MV-4-11 (cell line): ENCODE data around the gene SYCP2L.
"Not testable (repeated sequence)": the region's sequence is repeated elsewhere in the genome, so short reads cannot be mapped to it uniquely, and the experiment has no call there.

Experiments
- DNase-seq: peaks from one replicate; lab custom pipeline; 2025; lab: John Stamatoyannopoulos, UW

The SYCP2L gene

DNA sequence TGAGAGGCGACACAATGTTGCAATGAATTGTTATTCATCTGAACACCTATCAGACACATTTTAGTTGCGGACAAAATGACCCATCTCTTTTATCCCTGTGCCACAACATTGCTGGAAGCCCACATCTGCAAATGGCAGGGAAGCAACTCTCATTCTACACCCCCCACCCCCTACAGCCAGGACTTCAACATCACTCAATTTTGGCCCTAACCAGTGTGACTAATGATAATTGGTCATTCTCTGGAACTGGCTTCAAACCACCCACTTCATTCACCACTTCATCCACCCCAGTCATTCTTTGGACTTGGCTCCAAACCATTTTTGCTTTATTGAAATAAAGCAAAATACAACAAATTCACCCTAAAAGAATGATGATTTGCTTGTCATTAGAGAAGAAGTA lies 6.5 kb upstream of the SYCP2L start:
- DNase-seq = no peak

DNA sequence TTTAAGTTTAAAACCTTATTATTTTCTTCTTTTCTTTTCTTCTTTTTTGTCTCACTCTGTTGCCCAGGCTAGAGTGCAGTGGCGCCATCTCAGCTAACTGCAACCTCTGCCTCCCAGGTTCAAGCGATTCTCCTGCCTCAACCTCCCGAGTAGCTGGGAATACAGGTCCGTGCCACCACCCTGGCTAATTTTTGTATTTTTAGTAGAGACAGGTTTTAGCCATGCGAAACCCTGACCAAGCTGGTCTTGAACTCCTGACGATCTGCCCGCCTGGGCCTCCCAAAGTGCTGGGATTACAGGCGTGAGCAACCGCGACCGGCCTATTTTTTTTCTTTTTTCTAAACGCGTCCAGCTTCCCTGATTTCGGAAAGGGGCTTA lies 4.6 kb upstream of the SYCP2L start:
- not testable (repeated sequence) for DNase-seq

DNA sequence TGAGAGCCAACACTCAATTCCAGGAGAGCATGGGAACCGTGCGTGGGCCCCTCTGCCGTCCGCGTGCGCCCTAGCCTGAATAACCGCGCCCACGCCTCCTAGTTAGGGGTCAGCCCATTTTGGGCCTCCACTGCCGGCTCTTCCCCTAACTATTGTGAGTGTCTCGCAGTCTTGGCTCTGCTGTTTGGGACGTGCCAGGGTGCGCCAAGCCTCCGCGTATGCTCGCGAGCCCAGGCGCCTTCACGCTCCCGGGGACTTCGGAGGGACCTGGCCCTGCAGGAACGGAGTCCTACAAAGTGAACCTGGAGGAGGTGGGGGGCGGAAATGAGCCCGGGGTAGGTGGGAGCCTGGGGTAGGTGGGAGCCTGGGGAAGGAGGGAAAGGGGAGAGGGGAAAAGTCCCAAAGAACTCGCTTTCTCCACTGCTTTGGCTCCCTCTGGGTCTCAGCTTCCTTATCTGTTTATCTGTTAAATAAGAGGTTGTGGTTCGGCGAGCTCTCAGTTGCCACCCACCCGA lies 4.1 kb upstream of the SYCP2L start:
- no peak for DNase-seq

DNA sequence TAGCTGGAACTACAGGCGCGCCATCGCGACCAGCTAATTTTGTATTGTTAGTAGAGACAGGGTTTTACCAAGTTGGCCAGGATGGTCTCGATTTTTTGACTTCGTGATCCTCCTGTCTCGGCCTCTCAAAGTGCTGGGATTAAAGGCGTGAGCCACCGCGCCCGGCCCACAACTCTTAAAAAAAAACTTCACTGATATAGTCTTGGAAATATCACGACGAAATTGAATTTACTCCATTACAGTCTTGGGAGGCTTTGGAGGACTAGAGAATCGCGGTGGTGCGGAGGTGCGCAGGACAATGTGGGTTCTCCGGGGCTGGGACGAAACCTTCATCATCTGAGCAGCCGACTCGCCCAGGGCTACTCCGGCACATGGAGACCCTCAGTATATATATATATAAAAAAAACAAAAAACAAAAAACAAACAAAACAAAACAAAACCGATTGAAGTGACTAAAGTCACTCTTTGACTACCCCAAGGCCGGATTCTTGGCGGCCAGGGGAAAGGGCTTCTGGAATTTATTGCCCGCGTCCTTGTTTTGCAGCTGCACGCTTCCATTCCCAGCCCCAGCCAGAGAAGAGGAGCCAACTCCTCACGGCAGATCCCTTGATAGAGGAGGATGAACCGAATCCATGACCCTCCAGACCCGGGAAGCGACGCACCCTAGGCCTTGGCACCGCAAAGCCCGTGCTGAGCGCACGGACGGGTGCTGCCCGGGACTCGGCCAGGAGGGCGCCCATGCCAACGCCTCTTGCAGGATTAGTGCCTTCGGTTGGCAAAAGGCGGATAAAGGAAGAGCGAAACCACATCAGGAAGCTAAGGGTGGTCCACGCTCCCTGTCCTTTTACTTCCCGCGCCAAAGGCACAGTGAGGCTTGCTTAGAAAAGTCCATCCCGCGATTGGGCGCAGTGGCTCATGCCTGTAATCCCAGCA lies 3.3 kb upstream of the SYCP2L start:
- no peak for DNase-seq

DNA sequence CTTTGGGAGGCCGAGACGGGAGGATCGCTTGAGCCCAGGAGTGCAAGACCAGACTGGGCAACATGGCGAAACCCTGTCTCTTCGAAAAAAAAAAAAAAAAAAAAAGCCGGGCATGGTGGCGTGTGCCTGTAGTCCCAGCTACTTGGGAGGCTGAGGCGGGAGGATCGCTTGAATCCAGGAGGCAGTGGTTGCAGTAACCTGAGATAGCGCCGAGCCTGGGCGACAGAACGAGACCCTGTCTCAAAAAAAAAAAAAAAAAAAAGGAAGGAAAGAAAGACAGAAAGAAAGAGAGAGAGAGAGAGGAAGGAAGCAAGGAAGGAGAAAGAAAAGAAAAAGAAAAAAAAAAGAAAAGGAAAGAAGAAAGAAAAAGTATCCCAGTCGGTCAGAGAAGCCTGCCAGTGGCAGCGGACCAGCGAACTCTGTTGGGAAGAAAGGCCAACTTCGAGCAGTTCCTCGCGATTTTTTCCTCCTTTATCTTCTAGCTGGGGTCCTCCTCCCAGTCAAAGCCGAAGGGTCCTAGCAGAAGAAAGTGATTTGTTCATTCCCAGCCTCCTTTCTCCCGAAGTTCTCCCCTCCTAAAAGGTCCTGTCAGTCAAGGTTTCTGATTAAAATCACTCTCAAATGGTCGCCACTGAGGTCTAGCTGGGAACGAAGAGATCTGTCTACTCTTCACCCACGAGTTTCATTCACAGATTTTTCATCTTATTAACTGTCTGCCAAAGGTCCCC lies 2.4 kb upstream of the SYCP2L start:
- no peak for DNase-seq

DNA sequence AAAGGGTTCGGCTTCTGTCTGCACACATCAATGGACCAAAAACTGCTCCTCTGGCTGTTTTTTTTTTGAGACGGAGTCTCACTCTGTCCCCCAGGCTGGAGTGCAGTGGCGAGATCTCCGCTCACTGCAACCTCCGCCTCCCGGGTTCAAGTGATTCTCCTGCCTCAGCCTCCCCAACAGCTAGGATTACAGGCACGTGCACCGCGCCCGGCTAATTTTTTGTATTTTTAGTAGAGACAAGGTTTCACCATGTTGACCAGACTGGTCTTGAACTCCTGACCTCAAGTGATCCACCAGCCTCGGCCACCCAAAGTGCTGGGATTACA lies 524 bp upstream of the SYCP2L start:
- not testable (repeated sequence) for DNase-seq

DNA sequence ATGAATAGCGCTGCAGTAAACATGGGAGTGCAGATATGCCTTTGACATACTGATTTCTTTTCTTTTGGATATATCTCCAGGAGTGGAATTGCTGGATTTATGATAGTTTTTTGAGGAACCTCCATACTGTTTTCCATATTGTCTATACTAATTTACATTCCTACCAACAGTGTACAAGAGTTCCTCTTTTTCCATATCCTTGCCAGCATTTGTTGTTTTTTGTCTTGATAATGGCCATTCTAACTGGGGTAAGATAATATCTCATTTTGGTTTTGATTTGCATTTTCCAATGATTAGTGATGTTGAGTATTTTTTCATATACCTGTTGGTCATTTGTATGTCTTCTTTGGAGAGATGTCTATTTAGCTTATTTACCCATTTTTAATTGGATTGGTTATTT lies 3.3 kb downstream of the SYCP2L start:
- DNase-seq = no peak

DNA sequence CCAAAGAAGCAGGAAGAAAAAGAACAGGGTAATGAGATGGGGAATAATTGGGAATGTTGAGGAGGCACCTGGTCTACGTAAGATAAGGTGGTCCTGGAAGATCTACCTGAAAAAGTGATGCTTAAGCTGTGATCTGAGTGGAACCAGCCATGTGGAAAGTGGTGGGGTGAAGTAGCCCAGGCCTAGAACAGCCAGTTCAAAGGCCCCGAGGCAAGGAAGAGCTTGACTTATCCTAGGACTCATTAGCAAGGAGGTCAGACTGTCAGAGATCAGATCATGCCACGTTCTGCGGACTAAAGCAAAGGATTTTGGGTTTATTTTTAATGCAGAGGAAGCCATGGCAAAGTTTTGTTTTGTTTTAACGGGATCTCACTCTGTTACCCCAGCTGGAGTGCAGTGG lies 5.1 kb downstream of the SYCP2L start:
- no peak for DNase-seq

DNA sequence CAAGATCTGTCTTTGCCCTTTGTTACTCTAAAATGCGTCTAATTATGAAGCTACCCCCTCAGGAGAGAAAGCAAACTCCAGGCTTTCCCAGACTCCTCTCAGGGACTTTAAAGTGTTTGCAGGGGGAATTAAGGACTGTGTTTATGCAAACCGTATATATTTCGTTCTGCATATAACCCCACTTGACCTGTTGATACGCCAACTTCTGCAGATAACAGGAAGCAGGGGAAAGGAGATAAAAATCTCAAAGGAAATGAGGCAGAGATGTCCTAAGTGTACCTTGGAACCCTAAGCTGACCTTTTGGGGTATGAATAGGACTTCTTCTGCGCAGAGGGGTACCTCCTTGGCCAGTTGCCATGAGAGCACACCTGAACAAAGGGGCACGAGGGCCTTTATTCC lies 8.1 kb downstream of the SYCP2L start:
- no peak for DNase-seq

DNA sequence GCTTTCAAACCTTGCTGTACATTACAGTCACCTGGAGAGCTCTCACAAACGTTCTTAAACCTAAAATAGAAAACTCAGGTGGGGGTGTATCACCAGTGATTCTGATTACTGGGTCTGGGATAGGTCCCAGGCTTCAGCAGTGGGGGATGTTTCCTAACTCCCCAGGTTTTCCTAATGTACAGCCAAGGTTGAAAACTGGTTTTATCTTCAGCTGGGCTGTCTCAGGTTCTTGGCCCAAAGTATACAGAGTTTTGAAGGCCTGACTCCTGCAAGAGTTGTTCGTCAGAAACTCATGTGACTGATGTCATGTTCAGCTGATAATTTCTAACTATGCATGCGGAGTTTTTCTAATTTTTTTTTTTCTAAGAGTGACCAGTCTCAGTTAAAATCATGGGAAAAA lies 9.8 kb downstream of the SYCP2L start:
- DNase-seq = no peak

DNA sequence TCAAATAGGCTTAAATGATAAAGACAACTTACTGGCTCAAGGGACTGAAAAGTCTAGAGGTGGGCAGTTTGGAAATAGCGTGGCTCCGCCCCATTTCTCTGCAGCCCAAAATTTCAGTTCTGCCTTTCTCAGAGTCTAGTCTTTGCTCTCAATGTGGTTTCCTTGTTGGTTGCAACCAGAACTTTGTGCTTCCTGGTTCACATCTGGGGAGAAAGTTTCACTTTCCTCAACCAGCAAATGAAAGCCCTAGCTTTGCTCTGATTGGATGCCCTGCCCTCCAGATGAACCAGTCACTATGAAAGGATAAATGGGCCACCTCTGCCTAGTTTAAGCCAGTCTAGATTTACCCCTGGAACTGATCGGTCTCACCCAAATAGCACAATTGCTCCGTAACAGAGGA lies 14.9 kb downstream of the SYCP2L start:
- peak; percentile 98 for DNase-seq

DNA sequence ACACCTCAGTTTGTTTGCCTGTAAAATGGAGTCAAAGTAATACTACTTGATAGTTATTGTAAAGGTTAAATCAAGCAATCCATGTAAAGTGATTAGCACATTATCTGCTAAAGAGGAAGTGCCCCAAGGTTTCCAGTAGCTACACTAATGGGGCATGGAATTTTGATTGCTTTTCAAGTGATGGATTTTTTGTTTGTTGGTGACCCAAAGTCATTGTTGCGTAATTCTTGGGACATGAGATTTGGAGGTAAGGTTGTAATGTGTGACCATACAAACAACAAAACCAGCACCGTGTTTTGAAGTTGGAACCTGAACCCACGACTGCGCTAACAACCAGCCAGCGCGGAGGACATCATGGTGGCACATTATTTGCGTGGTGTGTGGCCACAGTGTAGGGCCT lies 17.2 kb downstream of the SYCP2L start:
- no peak for DNase-seq

DNA sequence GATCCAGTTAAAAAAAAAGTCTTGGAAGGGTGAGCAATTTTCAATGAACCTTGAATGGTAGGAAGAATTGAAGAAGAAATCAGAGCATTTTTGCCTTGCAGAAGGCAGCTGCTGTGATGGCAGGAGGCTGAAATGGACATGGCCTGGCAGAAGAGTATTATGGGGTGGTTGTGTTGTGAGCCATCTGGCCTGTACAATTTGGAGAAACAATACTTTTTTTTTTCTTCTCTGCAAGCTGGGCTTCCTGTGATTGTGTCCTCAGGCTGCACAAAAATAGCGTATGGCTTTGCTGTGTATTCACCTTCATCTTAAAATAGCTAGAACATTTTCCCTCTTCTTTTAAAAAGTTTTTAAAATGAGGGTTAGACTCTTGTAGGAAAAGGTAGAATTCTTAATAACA lies 21.4 kb downstream of the SYCP2L start:
- DNase-seq = no peak

DNA sequence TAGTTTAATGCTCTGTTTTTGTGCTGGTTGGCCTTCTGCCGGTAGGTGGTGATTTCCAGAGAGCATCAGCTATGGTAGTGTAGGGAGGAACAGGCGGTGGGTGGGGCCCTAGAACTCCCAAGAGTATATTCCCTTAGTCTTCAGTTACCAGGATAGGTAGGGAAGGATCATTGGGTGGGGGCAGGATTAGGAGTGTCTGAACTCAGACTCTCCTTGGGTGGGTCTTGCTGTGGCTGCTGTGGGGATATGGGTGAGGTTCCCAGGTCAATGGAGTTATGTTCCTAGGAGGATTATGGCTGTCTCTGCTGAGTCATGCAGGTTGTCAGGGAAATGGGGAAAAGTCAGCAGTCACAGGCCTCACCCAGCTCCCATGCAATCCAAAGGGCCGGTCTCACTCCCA lies 32.7 kb downstream of the SYCP2L start:
- DNase-seq = not testable (repeated sequence)

DNA sequence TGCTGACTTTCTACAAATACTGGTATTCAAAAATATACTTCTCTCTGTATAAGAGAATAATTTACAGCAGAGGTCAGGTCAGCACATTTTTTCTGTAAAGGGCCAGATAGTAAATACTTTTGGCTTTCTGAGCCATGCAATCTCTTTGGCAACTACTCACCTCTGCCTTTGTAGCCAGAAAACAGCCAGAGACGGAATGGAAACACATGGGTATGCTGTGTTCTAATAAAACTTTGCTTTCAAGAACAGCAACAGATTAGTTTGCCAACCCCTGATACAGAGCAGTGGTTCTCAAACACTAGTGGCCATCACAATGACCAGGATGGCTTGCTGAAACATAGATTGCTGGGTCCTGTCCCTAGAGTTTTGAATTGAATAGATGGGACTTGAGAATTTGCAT lies 46.3 kb downstream of the SYCP2L start:
- no peak for DNase-seq

DNA sequence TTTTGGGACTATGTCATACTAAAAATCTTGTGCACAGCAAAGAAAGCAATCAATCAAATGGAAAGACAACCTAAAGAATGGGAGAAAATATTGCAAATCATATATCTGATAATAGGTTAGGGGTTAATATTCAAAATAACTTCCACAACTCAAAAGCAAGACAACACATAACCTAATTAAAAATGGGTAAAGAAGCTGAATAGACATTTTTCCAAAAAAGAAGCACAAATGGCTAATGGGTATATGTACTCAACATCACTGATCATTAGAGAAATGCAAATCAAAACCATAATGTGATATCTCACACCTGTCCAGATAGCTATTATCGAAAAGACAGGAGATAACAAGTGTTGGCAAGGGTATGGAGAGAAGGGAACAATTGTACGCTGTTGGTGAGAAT lies 53.0 kb downstream of the SYCP2L start:
- DNase-seq = no peak

DNA sequence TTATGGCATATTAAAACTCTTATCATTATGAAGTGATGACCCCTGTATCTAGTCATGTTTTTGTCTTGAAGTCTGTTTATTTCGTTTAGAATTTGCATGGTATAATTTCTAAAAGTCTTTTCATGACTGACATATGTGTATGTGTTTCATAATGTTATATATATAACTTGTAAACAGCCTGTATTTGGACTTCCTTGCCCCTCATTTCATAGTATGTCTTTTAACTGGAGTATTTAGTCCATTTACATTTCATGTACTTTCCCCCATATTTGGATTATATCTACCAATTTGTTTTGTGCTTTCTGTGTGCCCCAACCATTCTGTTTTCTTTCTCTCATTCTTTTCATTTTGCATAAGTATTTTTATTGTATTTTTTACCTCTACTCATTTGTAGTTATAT lies 59.0 kb downstream of the SYCP2L start:
- DNase-seq = no peak

DNA sequence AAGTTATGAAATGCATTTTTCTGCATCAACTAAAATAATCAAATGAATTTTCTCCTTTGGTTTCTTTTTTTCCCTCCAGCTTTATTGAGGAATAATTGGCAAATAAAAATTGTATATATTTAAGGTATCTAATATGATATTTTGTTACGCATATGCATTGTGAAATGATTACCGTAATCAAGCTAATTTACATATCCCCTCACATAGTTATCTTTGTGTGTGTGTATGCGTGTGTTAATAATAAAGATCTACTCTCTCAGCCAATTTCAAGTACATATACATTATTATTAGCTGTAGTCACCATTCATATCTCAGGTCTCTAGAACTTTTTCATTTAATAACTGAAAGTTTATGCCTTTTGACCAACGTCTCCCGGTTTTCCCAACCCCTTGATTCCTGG lies 61.1 kb downstream of the SYCP2L start:
- DNase-seq = no peak

DNA sequence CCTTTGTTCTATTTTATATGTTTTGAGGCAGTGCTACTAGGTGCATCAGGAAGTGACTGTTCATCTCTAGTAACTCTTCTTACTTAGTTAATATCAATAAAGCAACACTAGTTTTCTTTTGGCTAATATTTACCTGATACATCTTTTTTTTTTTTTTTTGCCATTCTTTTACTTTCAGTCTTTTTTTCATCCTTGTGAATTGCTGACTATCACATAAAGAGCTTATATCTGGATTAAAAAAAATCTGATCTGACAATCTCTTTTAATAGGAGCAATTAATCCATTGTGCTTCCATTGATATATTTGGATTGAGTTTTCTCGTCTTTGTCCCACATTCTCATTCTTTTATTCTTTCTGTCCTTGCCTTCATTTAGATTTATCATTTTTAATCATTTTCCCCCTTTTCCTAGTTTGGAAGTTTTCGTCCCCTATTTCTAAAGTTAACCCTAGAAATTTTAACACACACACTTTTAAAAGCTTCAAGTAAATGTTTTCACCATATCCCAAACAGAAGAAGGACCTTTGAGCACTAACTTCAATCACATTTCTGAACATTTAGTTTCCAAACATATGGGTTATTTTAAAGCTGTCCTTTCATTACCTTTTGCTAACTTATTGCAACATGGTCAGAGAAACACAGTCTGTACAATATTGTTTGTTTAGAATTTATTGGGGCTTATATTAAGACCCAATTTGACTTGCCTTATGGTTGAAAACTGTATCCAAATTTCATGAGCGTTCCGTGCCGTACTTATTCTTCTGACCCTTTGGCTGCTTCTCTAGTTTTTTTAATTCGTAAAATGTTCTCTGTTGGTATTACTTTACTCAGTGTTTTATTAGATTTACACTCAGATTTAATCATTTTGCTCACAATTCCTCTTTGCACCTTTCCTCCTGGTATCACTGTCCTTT lies 63.0 kb downstream of the SYCP2L start:
- DNase-seq = no peak

DNA sequence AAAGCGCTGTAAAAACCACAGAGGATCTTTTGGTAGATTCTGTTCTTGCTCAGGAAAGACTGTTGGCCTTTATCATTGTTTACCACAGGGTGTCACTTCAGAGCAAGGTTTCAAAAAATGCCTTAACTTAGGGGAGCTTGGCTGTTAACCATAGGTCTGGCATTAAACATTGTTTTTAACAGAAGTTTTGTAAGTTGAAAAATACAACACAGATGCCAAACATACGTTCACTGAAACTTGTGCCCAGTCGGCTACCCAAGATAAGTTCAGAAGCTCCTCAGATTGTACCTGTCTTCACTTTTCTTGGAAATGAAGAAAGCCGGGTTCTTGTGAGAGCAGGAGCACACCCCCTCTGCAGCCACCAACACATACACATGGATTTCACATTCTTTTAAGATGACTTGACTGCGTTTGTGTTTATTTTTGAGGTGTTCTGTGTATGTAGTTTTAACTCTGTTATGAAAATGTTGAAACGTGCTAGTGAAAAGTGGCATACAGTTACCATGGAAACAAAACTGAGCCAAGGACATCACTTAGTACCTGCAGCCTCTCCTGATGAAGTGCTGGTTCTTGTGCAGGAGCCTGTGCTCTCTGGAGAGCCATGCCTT lies 64.9 kb downstream of the SYCP2L start:
- DNase-seq = peak; percentile 27

DNA sequence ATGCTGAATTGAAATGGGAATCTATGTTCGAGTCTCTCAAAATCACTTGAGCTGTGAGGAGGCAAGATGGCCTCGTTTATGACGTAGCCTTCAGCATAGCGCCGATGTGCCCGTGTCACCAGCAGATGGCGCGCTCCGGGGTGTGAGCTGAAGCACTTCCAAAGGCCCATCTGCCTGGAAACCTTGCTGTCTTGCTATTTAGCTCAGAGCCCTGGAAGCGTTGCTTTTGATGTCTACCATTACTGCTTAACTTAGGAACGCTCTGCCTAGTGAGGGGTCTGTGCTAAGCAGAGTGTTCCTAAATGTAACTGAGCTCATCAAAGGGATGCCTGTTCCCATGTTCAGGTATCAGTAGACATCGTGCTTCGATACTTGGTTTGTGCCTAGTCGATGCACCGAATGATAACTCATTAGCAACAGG lies 67.7 kb downstream of the SYCP2L start:
- peak; percentile 59 for DNase-seq

DNA sequence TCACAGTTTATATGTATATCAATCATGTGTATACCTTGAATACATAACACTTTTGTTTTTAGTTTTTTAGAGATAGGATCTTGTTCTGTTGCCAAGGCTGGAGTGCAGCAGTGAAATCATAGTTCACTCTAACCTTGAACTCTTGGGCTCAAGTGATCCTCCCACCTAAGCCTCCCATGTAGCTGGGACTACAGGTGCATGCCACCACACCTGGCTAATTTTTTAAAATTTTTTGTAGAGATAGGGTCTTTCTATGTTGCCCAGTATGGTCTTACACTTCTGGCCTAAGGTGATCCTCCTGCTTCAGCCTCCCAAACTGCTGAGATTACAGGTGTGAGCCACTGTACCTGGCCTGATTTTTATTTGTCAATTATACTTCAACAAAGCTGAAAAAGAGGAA lies 69.9 kb downstream of the SYCP2L start:
- no peak for DNase-seq
